ENCODE results near the gene ZFP91. TPM values are rescaled to one million over a fixed set of nuclear protein-coding genes. Genes with fewer than 3 reads are reported as not detected.

ZFP91 gene
- total and polyA plus RNA-seq, 2 of the 13 experiments (the other 11 are each of a cell fraction or from before 2014, with no cell fraction given), result 13.5 to 38.6 TPM

DNA sequence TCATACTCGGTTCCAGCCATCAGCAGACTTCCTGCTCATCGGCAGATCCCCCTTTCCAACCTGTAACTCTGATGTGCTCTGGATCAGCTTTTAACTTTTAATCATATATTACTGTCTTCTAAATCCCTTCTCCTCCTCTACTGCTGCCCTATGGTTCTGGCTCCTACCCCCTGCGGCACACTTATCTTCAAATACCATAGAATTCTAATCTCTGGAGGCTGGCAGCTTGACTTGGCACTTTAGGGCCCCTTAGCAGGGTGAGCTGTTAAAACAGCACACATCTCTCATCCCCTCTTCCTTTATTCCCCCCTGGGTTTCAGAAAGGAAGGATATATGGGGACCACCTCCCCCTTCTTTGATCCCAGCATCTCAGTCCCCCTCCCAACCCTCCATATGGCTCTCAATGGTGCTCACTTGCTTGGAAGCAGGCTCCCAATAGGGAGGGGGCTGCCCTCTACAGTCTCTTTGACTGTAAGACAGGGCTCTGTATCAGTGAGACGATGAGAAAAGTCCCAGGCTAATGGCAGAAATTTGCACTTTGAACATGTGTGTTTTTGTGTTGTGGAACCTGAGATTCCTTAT lies 39.2 kb downstream of the ZFP91 start:
- ATAC-seq (peak; percentile 96), DNase-seq (ENCODE audit: low spot score) (peak; percentile 21), FAIRE-seq (no peak)
- H3K9me3 ChIP-seq (ENCODE audit: low read length), result no peaks in the 10 kb centered on the region
- ChIA-PET POLR2A (no interaction called here), CTCF (ENCODE audit: low intra/inter-chr PET ratio, low total read pairs) (no interaction called here)
- no peaks in the 10 kb centered on the region for H3K4me1 ChIP-seq (ENCODE audit: insufficient read depth, low read length)
- H4K20me1 ChIP-seq (ENCODE audit: insufficient read depth, low read length), result no peaks in the 10 kb centered on the region
- WGBS (ENCODE audit: low lambda C conversion rate), result 92% methylated on average over 4 of the region's 4 CpGs
- BruUV-seq (replicated peaks), result no TSS peak
- H3K36me3 ChIP-seq (replicated peaks in 1 of 2; ENCODE audit: control insufficient read depth in 1 of 2, insufficient read depth in 2 of 2, low read length in 2 of 2), result peaks cover 18 to 88% of the 10 kb centered on the region in 2 experiments
- H3K27me3 ChIP-seq (ENCODE audit: control insufficient read depth in 1 of 2, insufficient read depth in 2 of 2, low read length in 2 of 2), result no peaks in the 10 kb centered on the region
- no peak overlapping the region for H3K9ac ChIP-seq (ENCODE audit: insufficient read depth, low read depth, low read length)
- no peaks in the 10 kb centered on the region for H3K79me2 ChIP-seq (ENCODE audit: insufficient read depth, low read length)
- TF ChIP-seq ZNF746 (CRISPR knock-in tag; IDR thresholded peaks at IDR 0.05) (no peak), ELK4 (CRISPR knock-in tag; IDR thresholded peaks at IDR 0.05; ENCODE audit: borderline replicate concordance) (no peak), JUND (CRISPR knock-in tag; IDR thresholded peaks at IDR 0.05) (no peak), YY1 (IDR thresholded peaks at IDR 0.05; ENCODE audit: insufficient read depth, insufficient replicate concordance, low read depth, low read length) (no peak), ZNF160 (CRISPR knock-in tag; IDR thresholded peaks at IDR 0.05) (no peak), ZNF772 (CRISPR knock-in tag; IDR thresholded peaks at IDR 0.05) (no peak), GTF3A (CRISPR knock-in tag; conservative IDR thresholded peaks at IDR 0.05) (no peak), ZNF230 (CRISPR knock-in tag; IDR thresholded peaks at IDR 0.05) (no peak), MTF2 (CRISPR knock-in tag; IDR thresholded peaks at IDR 0.05; ENCODE audit: borderline replicate concordance) (no peak), STAG1 (CRISPR knock-in tag; IDR thresholded peaks at IDR 0.05) (peak; percentile 40)
- TF ChIP-seq, protein P1, sequence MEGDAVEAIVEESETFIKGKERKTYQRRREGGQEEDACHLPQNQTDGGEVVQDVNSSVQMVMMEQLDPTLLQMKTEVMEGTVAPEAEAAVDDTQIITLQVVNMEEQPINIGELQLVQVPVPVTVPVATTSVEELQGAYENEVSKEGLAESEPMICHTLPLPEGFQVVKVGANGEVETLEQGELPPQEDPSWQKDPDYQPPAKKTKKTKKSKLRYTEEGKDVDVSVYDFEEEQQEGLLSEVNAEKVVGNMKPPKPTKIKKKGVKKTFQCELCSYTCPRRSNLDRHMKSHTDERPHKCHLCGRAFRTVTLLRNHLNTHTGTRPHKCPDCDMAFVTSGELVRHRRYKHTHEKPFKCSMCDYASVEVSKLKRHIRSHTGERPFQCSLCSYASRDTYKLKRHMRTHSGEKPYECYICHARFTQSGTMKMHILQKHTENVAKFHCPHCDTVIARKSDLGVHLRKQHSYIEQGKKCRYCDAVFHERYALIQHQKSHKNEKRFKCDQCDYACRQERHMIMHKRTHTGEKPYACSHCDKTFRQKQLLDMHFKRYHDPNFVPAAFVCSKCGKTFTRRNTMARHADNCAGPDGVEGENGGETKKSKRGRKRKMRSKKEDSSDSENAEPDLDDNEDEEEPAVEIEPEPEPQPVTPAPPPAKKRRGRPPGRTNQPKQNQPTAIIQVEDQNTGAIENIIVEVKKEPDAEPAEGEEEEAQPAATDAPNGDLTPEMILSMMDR (CRISPR knock-in tag; IDR thresholded peaks at IDR 0.05), result peak; percentile 42
- TF ChIP-seq, protein P2, sequence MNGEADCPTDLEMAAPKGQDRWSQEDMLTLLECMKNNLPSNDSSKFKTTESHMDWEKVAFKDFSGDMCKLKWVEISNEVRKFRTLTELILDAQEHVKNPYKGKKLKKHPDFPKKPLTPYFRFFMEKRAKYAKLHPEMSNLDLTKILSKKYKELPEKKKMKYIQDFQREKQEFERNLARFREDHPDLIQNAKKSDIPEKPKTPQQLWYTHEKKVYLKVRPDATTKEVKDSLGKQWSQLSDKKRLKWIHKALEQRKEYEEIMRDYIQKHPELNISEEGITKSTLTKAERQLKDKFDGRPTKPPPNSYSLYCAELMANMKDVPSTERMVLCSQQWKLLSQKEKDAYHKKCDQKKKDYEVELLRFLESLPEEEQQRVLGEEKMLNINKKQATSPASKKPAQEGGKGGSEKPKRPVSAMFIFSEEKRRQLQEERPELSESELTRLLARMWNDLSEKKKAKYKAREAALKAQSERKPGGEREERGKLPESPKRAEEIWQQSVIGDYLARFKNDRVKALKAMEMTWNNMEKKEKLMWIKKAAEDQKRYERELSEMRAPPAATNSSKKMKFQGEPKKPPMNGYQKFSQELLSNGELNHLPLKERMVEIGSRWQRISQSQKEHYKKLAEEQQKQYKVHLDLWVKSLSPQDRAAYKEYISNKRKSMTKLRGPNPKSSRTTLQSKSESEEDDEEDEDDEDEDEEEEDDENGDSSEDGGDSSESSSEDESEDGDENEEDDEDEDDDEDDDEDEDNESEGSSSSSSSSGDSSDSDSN (CRISPR knock-in tag; IDR thresholded peaks at IDR 0.05), result no peak
- no peak overlapping the region for H2AFZ ChIP-seq (ENCODE audit: low read length)
- H3K4me3 ChIP-seq (replicated peaks in 1 of 3; ENCODE audit: insufficient read depth in 1 of 3, low read depth in 2 of 3, low read length in 3 of 3), result no peak overlapping the region
- in situ Hi-C loops (cut with HindIII; ENCODE audit: extremely low pct_ligation_motif_present, low pct_unique_long_range_greater_than_20kb) (no loop called here), intact Hi-C loops (cut with micrococcal nuclease; ENCODE audit: unreplicated experiment) (loop anchor here (1.0 kb wide), 1 partner anchor 41 kb away; no protein-coding TSS in a partner anchor)
- H3K4me2 ChIP-seq (ENCODE audit: low read depth, low read length), result no peak overlapping the region
- no peak overlapping the region for H3K27ac ChIP-seq (ENCODE audit: extremely low read length, insufficient read depth, low read length)
